GM18870 (cell line): ENCODE measurements around the gene SLC46A1.

ENCODE experiments used
- ATAC-seq: cut with Tn5 transposase; IDR thresholded peaks from one replicate; pipeline ENCODE4 v1.9.1; 2021; ENCODE audit warnings: moderate library complexity; ENCODE audit not compliant: unreplicated experiment

Gene SLC46A1

DNA sequence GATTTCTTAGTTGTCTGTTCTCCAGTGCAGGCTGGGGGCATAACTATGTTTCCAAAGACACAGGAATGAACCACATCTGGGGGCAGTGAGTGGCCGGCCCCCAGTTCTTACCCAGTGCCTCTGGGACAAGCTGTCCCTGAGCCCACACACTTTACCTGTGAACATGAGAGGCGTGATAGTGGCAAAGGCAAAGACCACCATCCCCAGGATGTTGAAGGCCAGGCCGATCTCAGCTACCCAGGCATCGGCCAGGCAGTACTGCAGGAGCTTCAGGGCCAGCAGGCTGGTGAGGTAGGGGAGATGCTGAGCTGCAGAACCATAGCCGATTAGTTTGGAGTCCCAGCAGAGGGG lies 1.6 kb downstream of the SLC46A1 start:
- ATAC-seq: no peak

DNA sequence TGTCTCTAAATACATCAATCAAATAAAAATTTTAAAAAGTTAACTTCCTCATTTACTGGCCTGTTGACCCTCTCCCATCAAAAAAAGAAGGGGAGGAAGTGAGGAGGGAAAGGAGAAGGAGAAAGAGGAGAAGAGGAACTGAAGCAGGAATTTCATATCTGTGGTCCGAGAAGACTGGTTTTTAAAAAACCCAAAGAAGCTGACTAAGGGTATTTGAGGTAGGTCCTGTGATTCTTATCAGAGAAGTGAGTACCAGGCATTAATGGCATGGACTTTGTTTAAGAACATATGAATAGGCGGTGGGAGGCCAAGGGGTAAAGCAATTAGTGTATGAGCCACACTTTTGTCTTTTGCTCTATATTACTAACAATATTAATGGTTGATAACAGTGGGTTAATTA lies 2.0 kb downstream of the SLC46A1 start:
- no peak for ATAC-seq

DNA sequence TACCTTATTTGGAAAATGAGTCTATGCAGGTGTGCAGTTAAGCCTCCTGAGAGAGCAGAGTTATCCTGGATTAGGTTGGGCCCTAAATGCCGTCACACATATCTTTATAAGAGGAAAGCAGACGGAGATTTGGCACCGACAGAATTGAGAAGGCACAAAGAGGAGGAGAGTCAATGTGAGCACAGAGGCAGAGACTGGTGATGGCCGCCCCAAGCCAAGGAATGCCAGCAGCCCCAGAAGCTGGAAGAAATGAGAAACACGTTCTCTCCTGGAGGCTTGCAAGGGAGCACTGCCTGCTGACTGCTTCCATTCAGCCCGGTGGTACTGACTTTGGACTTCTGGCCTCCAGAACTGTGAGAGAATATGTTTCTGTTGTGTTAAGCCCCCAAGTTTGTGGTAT lies 3.2 kb downstream of the SLC46A1 start:
- no peak for ATAC-seq

DNA sequence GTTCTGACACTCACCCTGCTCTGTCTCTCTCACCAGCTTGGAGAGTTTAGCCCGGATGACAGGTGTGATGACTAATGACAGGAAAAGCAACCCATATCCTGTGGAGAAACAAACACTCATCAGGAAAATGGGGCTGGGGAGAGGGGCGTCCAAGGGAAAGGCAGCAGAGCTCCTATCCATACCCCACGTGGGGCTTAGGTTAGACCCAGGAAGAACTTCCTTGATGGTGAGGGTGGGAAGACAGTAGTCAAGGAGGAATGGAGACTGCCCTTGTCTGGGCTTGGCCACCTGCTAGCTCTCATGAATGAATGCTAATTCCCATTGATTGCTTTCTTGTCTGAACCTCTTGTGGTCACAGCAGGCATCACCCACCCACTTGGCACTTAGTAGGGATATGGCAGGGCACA lies 3.8 kb downstream of the SLC46A1 start:
- no peak for ATAC-seq

DNA sequence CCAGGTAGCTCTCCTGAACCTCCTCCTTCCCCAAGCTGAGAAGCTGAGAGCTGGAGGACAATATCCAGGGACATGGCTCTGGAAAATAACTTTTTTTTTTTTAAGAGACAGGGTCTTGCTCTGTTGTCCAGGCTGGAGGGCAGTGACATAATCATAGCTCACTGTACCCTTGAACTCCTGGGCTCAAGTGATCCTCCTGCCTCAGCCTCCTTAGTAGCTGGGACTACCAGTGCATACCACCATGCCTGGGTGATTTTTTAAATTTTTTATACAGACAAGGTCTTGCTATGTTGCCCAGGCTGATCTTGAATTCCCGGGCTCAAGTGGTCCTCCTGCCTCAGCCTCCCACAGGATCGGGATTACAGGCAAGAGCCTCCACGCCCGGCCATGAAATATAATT lies 6.2 kb downstream of the SLC46A1 start:
- no peak for ATAC-seq

DNA sequence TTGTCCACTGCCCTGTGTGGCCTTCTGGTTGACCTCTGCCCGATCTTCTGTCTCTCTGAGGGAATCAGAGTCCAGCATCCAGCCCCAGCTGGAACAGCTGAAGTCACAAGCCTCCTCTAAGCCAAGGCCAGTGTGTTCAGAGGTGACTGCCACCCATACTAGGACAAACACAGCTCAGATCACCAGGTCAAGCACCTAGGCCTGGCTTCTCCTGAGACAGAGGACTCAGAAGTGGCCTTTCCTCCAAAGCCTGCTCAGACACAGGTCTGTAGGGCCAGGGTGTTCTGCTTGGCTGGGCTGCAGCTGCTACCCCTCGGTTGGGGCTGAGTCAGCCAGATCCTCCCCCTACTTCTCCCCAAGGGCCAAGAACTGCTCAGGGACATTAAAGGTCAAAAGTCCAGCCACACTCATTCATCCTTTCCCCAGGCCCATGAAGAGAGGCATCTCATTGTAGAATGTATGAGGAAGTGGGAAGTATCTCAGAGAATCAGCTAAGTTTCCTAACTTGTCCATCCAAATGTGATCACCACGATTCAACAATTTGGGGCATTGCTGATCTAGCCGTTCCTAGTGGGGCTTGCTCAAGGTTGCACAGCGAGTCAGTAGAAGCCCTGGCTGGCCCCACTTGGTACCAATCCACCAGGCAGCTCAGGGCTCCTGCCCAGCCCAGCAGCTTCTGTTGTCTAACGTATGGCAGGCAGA lies 7.6 kb downstream of the SLC46A1 start:
- no peak for ATAC-seq

DNA sequence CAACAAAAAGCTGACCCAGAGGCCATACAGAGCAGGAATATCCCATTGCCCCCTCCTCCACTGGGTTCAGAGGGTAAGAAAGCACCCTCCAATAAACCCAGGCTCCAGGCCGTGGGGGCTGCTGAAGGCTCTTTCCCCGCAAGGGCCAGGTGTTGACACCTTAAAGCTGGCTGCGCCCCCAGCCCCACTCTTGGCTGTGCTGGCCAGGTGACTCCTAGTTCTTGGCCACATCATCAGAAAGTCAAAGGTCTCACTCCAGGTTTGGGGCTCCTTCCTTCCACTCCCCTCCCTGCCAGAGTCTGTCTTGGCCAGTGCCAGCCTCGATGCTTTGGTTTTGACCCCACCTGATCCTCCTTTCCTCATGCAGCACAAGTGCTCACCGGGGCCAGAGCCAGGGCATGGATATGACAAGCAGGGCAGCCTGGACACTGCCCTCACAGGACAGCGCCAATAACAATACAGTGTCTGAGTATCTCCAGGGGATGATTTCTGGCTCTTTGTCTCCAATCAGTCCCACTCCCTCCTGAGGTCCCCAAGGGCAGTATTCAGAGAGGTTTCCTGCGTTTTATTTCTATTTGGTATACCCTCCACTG lies 8.2 kb downstream of the SLC46A1 start:
- ATAC-seq: no peak

DNA sequence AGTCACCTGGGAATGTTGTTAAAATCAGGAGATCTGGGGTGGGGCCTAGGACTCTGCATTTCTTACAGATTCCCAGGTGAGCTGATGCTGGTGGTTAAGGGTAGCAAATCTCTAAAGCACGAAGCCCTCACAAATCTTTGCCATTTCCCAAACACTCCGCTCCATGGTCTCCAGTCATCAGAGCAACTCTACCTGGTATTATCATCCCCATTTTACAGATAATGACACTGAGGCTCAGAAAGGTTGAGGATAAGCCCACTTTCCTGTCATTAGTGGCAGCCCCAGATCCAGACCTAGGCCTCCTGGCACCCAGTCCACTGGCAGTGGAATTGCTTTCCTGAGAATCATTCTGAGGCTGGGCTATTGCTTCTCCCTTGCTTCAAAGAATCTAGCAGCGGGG lies 8.7 kb downstream of the SLC46A1 start:
- ATAC-seq: no peak

DNA sequence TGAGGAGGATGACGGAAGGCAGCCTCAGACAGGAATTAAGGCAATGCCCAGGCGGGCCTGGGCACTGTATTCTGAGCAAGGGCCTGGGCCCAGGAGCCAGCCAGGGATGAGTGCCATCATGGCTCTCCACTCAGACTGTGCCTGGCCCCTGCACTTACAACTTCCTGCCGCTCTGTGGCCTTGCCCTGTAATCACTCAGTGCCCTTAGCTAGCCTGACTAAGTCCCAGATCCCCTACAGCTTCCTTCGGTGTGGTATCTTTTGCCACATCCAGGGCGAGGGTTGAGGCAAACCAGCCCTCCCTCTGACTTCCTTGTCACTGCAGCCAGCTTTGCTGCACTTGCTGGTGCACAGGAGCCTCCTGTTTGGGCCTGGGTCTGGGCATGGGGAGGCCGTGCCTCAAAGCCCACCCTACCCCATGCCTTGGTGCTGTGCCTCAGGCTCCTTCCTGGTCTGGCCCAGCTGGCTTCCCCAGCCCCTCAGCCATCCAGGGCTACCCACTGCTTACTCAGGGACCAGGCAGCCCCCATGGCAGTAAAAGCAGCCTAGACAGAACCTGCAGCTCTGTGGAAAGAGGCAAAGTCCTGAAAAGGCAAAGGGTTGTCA lies 9.3 kb downstream of the SLC46A1 start:
- no peak for ATAC-seq

DNA sequence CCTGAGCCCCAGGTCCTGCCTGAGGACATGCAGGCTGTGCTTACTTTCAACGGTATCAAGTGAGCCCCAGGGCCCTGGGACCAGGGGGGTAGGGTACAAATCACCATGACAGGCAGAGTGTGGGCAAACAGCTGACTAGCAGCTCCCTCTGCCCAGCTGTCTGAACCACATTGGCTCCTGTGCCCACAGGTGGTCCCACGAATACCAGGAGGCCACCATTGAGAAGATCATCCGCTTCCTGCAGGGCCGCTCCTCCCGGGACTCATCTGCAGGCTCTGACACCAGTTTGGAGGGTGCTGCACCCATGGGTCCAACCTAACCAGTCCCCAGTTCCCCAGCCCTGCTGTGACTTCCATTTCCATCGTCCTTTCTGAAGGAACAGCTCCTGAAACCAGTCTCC lies 10.0 kb downstream of the SLC46A1 start:
- no peak for ATAC-seq

DNA sequence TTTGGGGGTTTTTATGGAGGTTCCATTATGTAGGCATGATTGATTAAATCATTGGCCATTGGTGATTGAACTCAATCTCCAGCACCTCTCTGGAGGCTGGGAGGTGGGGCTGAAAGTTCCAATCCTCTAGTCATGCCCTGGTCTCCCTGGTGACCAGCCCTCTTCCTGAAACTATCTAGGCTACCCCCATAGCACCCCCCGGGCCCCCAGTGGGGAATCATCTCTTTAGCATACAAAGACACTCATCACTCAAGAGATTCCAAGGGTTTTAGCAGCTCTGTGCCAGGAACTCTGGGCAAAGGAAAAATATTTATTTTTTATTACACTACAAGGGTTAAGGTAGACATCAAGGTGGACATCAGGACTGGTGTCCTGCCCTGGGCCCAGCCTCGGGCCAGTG lies 10.6 kb downstream of the SLC46A1 start:
- no peak for ATAC-seq

DNA sequence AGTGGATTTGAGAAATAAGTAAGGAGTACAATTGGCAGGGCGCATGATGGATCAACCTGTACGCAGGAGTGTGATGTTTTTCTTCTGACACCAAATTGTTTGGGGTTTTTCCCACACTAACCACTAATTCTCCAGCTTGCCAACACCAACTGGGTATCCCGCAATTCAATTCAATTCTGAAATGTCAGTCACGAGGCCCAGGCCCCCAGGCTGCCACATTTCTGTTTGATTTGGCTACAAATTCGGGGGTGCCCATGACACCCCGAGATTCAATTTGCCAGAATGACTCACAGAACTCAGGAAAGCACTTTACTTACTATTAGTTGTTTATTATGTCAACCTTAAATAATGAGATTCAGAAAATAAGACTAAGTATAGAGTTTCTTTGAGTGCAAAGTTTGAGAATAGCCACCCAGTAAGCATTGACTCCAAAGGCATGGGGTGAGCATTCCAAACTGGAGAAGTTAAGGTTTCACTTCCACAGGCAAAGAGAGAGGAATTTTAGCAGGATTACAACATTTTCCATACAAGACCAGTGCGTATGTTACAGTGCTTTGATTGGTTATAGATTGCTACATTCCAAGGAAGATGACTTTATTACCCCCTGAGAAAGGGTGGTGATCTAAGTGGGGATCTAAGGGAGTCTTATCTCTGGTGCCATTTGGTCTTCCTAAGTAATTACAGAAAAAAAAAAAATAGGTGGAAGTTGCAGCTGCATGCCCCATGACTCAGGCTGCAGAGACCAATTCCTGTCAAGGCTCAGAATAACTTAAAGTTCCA lies 11.5 kb downstream of the SLC46A1 start:
- no peak for ATAC-seq

DNA sequence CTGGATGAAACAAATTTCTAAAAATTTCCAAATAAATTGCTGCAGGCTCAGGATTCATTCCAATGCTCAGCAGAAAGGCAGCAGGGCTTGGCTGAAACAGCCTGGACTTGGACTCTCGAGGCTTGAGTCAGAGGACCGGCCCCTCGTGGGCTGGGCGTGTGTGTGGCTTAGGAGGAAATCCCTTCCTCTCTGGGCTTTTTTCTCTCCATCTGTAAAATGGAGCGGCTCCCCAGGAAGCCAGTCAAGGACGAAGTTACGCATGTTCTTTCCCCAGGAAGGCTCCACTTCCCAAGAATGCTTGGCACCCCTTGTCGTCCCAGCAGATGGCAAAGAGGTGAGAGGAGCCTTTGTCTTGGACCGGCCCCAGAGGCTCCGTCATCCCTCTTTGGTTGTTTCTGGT lies 13.5 kb downstream of the SLC46A1 start:
- no peak for ATAC-seq

DNA sequence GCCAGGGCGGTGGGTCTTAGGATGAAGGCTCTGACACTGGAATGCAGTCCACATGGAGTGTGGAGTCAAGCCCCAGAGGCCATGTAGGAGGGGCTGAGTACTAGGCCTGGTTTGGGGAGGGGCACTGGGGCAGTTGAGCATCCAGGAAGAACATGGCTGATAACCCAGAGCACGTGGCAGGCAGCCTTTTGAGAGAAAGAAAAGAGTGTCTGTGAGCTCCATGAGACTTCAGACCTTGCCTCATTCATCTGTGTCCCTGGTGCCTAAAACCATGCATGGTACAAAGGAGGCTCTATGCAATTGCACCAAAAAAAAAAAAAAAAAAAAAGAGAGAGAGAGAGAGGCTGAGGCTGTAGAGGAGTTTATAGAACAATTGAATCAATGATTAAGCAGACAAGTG lies 14.6 kb downstream of the SLC46A1 start:
- no peak for ATAC-seq

DNA sequence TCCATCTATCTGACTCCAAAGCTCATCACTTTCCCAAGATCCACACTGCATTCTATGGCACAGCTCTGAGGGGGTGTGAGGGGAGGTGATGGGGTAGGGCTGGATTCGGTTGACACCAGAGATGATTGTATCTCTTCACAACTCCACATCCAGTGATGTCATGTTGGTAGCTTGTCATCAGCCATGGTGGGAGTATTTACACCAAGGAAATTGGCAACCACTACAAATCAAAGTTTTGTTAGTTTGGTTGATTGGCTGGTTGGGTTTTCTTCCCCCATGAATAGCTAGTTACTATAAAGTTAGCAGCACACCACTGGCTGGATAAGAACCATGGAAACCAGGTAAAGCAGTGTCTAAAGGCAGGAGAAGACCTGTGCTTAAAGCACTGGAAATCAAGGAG lies 15.0 kb downstream of the SLC46A1 start:
- no peak for ATAC-seq

DNA sequence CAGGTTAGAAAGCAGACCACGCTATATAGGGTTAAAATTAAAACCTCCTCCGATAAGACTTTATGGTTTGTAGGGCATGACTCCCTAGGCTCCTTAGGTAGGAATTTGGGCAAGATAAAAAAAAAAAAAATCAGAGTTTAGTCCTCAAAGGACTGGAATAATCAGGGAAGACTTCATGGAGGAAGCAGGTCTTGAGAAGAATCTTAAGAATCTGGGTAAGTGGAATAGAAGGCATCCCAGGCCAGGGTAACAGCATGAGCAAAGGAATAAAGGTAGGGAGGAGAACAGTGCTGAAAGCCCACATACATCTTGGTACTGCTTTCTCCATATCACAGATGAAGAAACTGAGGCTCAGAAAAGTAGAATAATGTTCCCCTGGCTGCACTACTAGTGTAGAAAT lies 15.4 kb downstream of the SLC46A1 start:
- ATAC-seq: no peak

DNA sequence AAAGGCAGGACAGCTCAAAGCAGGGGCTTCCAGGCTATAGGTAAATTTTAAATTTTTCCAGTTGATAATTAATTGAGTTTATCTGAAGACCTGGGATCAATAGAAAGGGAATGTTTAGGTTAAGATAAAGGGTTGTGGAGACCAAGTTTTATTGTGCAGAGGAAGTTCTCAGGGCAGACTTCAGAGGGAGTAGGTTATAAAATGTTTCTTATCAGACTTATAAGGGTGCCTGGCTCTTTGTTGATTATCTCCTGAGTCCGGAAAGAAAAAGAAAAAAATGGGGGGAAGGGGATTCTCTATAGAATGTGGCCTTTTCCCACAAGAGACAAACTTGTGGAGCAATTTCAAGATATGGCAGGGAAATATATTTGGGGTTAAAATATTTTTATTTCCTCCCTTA lies 15.9 kb downstream of the SLC46A1 start:
- ATAC-seq: no peak

DNA sequence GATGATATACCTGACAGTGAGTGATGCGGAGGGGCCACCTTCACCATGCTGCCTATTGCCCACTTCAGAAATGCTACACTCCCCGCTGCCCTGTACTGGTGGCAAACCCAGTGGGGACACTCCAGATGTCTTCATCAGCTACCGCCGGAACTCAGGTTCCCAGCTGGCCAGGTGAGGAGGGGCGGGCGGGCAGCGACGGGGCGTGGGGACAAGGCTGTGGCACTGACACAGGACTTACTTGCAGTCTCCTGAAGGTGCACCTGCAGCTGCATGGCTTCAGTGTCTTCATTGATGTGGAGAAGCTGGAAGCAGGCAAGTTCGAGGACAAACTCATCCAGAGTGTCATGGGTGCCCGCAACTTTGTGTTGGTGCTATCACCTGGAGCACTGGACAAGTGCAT lies 17.9 kb downstream of the SLC46A1 start:
- no peak for ATAC-seq

DNA sequence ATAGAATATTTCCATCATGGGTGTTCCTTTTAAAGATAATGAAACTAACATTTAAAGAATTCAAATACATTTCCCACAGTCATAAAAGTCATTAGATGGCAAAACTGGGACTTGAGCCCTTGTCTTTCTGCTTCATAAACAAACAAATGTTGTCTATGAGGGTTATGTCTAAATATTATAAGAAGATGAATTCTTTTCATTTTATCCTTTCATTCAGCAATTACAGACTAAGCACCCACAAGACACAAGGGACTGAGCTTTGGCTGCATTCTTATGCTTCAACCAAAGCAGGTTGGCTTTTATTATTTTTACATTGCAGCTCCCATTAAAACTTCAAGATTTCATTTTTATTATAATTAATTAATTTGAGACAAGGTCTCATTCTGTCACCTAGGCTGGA lies 19.6 kb downstream of the SLC46A1 start:
- no peak for ATAC-seq

DNA sequence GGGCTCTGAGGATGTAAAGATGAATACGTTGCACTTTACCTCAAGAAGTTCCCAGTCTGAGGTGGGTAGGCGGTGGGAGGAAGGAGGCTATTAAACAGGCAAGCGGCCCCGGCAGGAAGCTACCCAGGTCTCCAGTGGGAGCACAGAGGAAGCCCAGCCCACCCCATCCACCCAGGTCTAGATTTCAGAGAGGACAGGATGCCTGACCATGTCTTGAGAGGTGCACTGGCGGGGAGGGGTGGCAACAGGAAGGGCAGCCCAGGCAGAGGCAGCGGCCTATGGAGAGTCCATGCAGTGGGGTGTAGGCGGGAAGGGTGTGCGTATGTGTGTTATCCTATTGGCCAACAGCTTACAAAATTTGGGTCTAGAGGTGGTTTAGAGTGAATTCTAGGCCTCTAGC lies 20.6 kb downstream of the SLC46A1 start:
- ATAC-seq: no peak

DNA sequence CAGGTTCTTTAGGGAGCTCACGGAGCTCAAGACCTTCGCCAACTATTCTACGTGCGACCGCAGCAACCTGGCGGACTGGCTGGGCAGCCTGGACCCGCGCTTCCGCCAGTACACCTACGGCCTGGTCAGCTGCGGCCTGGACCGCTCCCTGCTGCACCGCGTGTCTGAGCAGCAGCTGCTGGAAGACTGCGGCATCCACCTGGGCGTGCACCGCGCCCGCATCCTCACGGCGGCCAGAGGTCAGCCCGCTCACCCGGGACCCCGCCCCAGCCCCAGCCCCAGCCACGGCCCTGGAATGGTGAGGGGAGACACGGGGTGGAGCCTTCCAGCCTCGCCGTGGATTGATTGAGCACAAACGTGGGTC lies 21.0 kb downstream of the SLC46A1 start:
- no peak for ATAC-seq
